Measurements from ENCODE around the gene LMBR1L. TPM values are rescaled to one million over a fixed set of nuclear protein-coding genes. Genes with fewer than 3 reads are reported as not detected.

The LMBR1L gene
- total and polyA plus RNA-seq, 2 of the 8 experiments (the other 6 are each of a cell fraction or from before 2014, with no cell fraction given), result 36.6 to 49.6 TPM

- H3K23me2 ChIP-seq (ENCODE audit: low read depth, low read length), result peaks cover 6% of the 10 kb centered on the region
- no peak overlapping the region for H3K14ac ChIP-seq (ENCODE audit: insufficient read length)
- H3K27ac ChIP-seq (ENCODE audit: low read depth, low read length), result no peak overlapping the region
- no peak overlapping the region for H2BK15ac ChIP-seq (ENCODE audit: low read length)
- no peak overlapping the region for H2BK12ac ChIP-seq (ENCODE audit: low read depth, low read length)
- H3K27me3 ChIP-seq (replicated peaks in 1 of 4; ENCODE audit: control insufficient read depth in 3 of 4, extremely low read depth in 1 of 4, insufficient read depth in 3 of 4, low read length in 3 of 4), result peaks cover 9 to 17% (median 16%) of the 10 kb centered on the region in 4 experiments
- no peak overlapping the region for H4K5ac ChIP-seq (ENCODE audit: insufficient read length, low read depth, low read length)
- no peak overlapping the region for H3K4me3 ChIP-seq (ENCODE audit: extremely low read depth in 1 of 4, insufficient read depth in 2 of 4, low read depth in 3 of 4, low read length in 4 of 4)
- no peaks in the 10 kb centered on the region for H3K9me3 ChIP-seq (ENCODE audit: insufficient read depth in 2 of 2, low read depth in 1 of 2, low read length in 1 of 2)
- no peak overlapping the region for H3K23ac ChIP-seq (ENCODE audit: insufficient read length)
- H3K36me3 ChIP-seq (ENCODE audit: control insufficient read depth in 2 of 4, insufficient read depth in 4 of 4, low read length in 3 of 4), result peaks cover 10 to 29% (median 20%) of the 10 kb centered on the region in 4 experiments; a peak in 6 of 8 replicates
- H4K20me1 ChIP-seq (replicated peaks in 1 of 2; ENCODE audit: control insufficient read depth in 1 of 2, insufficient read depth in 2 of 2, low read length in 2 of 2), result peaks cover under 1 to 2% of the 10 kb centered on the region in 2 experiments
- no peak overlapping the region for H3K4ac ChIP-seq (replicated peaks; ENCODE audit: insufficient read length, low read depth, low read length)
- no peak overlapping the region for H3K18ac ChIP-seq (ENCODE audit: extremely low read depth, low read length)
- H2BK5ac ChIP-seq (ENCODE audit: low read depth, low read length), result no peak overlapping the region
- no peak overlapping the region for H2AK5ac ChIP-seq (ENCODE audit: low read depth, low read length)
- no peak overlapping the region for H4K8ac ChIP-seq (ENCODE audit: extremely low read depth, insufficient read depth, low read length)
- TF ChIP-seq SP2 (IDR thresholded peaks at IDR 0.05; ENCODE audit: low read length) (no peak), BRCA1 (IDR thresholded peaks at IDR 0.05; ENCODE audit: low read depth, low read length) (no peak), TAF1 (IDR thresholded peaks at IDR 0.05; ENCODE audit: low read depth, low read length) (no peak), EGR1 (IDR thresholded peaks at IDR 0.05; ENCODE audit: borderline replicate concordance, low read depth, low read length) (no peak), KDM4A (IDR thresholded peaks at IDR 0.05; ENCODE audit: low read depth, low read length, severe bottlenecking) (no peak)
- DNase-seq (ENCODE audit: low read depth in 1 of 2, low spot score in 2 of 2) (no peak), FAIRE-seq (no peak)
- H3K4me2 ChIP-seq (ENCODE audit: insufficient read depth in 1 of 2, low read depth in 2 of 2, low read length in 2 of 2), result no peak overlapping the region
- no peak overlapping the region for H2AFZ ChIP-seq (ENCODE audit: low read length)
- H2BK20ac ChIP-seq (ENCODE audit: low read length), result no peak overlapping the region
- H3K4me1 ChIP-seq (replicated peaks in 1 of 4; ENCODE audit: control insufficient read depth in 3 of 4, insufficient read depth in 4 of 4, low read length in 3 of 4), result peaks cover 0 to 9% (median 7%) of the 10 kb centered on the region in 4 experiments; a peak in 4 of 7 replicates
- no peak overlapping the region for H4K91ac ChIP-seq (replicated peaks; ENCODE audit: insufficient read length, low read length)
- no peaks in the 10 kb centered on the region for H3K79me1 ChIP-seq (ENCODE audit: low read depth, low read length)
- ChIA-PET POLR2A (ENCODE audit: partially characterized antibody) (interaction anchor here (0.8 to 4.4 kb wide), 10 partner anchors 9 to 81 kb away, joined by 3 to 27 read pairs (median 4); partner anchors contain the start of genes KMT2D, LMBR1L and TUBA1B), CTCF (ENCODE audit: partially characterized antibody) (interaction anchor here (0.6 to 16.2 kb wide), 24 partner anchors 11 to 478 kb away, joined by 3 to 235 read pairs (median 4); partner anchors contain the start of genes LMBR1L, RHEBL1 and TUBA1B)
- 81% methylated on average over 1 of the region's 2 CpGs; no CpG with 5 or more reads in 1 of the 2 experiments for WGBS, 2 experiments (ENCODE audit: extremely low coverage in 1 of 2, insufficient coverage in 1 of 2, insufficient read length in 1 of 2, insufficient replicate concordance in 2 of 2, low coverage in 1 of 2, low lambda C conversion rate in 2 of 2, missing lambda C conversion rate in 1 of 2)
- no peaks in the 10 kb centered on the region for H3K79me2 ChIP-seq (ENCODE audit: control insufficient read depth in 1 of 2, insufficient read depth in 2 of 2, low read length in 2 of 2)
- H3K9ac ChIP-seq (replicated peaks in 1 of 4; ENCODE audit: extremely low read depth in 1 of 4, low read depth in 3 of 4, low read length in 3 of 4), result no peak overlapping the region
- no peak overlapping the region for H3K56ac ChIP-seq (replicated peaks; ENCODE audit: insufficient read length, low read depth, low read length)
- H2BK120ac ChIP-seq (replicated peaks; ENCODE audit: low read depth, low read length), result no peak overlapping the region
Observed at GRCh38 chr12:49098703-49099102, 11.9 kb downstream of the LMBR1L start.

Data from H1 (cell line).